AG04450 (cell line): ENCODE results near the gene CPE. TPM values are rescaled to one million over a fixed set of nuclear protein-coding genes. Genes with fewer than 3 reads are reported as not detected.

Experiments used
- CTCF ChIA-PET: fragments of 300-600, 350-600 bp; formaldehyde crosslinking; extraction: SDS; loops from one replicate; lab custom pipeline; 2022; ENCODE audit warnings: antibody characterized with exemption, inconsistent platforms; lab: Charles Lee
- POLR2A ChIA-PET: fragments of 350-600 bp; formaldehyde crosslinking; extraction: SDS; loops from one replicate; lab custom pipeline; 2021; ENCODE audit warnings: antibody characterized with exemption, inconsistent platforms; lab: Yijun Ruan, JAX
- DNase-seq: peaks from one replicate; pipeline ENCODE4 v3.0.0-alpha.2; 2011; ENCODE audit warnings: low read depth, low spot score
- H3K27ac ChIP-seq: one replicate; pipeline ENCODE4 v1.5.1; 2012; ENCODE audit warnings: low read depth, low read length, control low read depth
- H3K27me3 ChIP-seq: one replicate; pipeline ENCODE4 v1.6.0; 2012; ENCODE audit warnings: low read length; ENCODE audit not compliant: control insufficient read depth, insufficient read depth
- H3K4me3 ChIP-seq: 2 replicates; pipeline ENCODE4 v1.5.1; 2011; ENCODE audit warnings: mild to moderate bottlenecking, low read depth, low read length, control low read depth
- H3K9me3 ChIP-seq: 2 replicates; pipeline ENCODE4 v1.5.1; 2012; ENCODE audit warnings: low read length; ENCODE audit not compliant: control insufficient read depth, insufficient read depth
- polyA plus RNA-seq: library from polyadenylated mRNA; depleted of rRNA; stranded (reverse); fragments of >200 nt; gene quantifications from 2 replicates; pipeline ENCODE4 v1.2.3, GENCODE V29; 2011
- TF ChIP-seq, protein P1 (sequence below): IDR thresholded peaks from 2 replicates; pipeline ENCODE4 v1.5.1; 2011; ENCODE audit warnings: low read depth, low read length, control low read depth, inconsistent platforms

The CPE gene
- polyA plus RNA-seq, 1 experiment: 11.8 TPM

GRCh38 chr4:165385126-165385525, 6.3 kb downstream of the CPE start:
- Histone ChIP-seq H3K27ac (no peak overlapping the region), H3K27me3 (peaks cover 2% of the 10 kb centered on the region), H3K4me3 (no peak overlapping the region), H3K9me3 (no peaks in the 10 kb centered on the region)
- POLR2A ChIA-PET: no interaction called here
- no peak for DNase-seq
- TF ChIP-seq, protein P1, sequence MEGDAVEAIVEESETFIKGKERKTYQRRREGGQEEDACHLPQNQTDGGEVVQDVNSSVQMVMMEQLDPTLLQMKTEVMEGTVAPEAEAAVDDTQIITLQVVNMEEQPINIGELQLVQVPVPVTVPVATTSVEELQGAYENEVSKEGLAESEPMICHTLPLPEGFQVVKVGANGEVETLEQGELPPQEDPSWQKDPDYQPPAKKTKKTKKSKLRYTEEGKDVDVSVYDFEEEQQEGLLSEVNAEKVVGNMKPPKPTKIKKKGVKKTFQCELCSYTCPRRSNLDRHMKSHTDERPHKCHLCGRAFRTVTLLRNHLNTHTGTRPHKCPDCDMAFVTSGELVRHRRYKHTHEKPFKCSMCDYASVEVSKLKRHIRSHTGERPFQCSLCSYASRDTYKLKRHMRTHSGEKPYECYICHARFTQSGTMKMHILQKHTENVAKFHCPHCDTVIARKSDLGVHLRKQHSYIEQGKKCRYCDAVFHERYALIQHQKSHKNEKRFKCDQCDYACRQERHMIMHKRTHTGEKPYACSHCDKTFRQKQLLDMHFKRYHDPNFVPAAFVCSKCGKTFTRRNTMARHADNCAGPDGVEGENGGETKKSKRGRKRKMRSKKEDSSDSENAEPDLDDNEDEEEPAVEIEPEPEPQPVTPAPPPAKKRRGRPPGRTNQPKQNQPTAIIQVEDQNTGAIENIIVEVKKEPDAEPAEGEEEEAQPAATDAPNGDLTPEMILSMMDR: no peak
- CTCF ChIA-PET: interaction anchor here (1.3 kb wide), 1 partner anchor 253 kb away, joined by 5 read pairs; no protein-coding TSS in a partner anchor

DNA sequence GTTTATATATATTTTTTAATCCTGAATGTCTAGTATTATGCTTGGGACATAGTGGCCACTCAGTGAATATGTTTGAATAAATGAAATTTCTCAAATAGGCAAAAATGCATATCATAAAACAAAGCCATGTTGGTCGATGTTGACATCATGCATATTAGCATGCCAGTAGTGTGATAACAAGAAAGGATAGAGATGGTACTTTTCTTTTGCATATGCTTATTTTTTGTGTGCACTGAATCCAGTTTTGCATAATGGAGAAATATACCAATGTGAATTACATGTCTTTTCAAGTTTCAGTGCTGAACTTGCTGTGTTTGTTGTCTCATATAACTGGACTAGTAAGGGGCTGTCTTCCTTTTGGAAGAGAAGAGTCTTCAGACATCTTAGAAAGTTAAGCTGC, 7.5 kb downstream of the CPE start:
- DNase-seq: no peak
- TF ChIP-seq, protein P1: no peak
- H3K27me3 ChIP-seq: peaks cover 2% of the 10 kb centered on the region
- ChIA-PET POLR2A (no interaction called here), CTCF (interaction anchor here (0.6 to 1.2 kb wide), 3 partner anchors 45 to 274 kb away, joined by 3 read pairs; partner anchors contain the start of gene TMEM192)
- H3K9me3 ChIP-seq: no peaks in the 10 kb centered on the region
- no peak overlapping the region for H3K4me3 ChIP-seq
- H3K27ac ChIP-seq: no peak overlapping the region

GRCh38 chr4:165388756-165389155, 9.9 kb downstream of the CPE start:
- Histone ChIP-seq H3K27ac (no peak overlapping the region), H3K4me3 (no peak overlapping the region), H3K27me3 (no peaks in the 10 kb centered on the region), H3K9me3 (no peaks in the 10 kb centered on the region)
- TF ChIP-seq, protein P1: no peak
- DNase-seq: no peak
- ChIA-PET CTCF (no interaction called here), POLR2A (no interaction called here)

GRCh38 chr4:165393051-165393450, 14.2 kb downstream of the CPE start:
- DNase-seq: no peak
- ChIA-PET CTCF (interaction anchor here (1.0 to 1.3 kb wide), 2 partner anchors 262 to 280 kb away, joined by 4 to 6 read pairs; partner anchors contain the start of gene TMEM192), POLR2A (no interaction called here)
- H3K4me3 ChIP-seq: no peak overlapping the region
- no peaks in the 10 kb centered on the region for H3K27me3 ChIP-seq
- H3K27ac ChIP-seq: no peak overlapping the region
- no peaks in the 10 kb centered on the region for H3K9me3 ChIP-seq
- TF ChIP-seq, protein P1: no peak

GRCh38 chr4:165393704-165394103, 14.9 kb downstream of the CPE start:
- CTCF ChIA-PET: no interaction called here
- DNase-seq: no peak

More at GRCh38 chr4:165393704-165394103, 14.9 kb downstream of the CPE start:
- H3K9me3 ChIP-seq: no peaks in the 10 kb centered on the region
- TF ChIP-seq, protein P1: no peak
- no peak overlapping the region for H3K4me3 ChIP-seq
- no peak overlapping the region for H3K27ac ChIP-seq
- POLR2A ChIA-PET: no interaction called here
- H3K27me3 ChIP-seq: no peaks in the 10 kb centered on the region
